Measurements from ENCODE around the gene PPARD.

GRCh38 chr6:35435074-35435837 is 92.9 kb downstream of the PPARD start:
- TF ChIP-seq POLR2AphosphoS5 (IDR thresholded peaks at IDR 0.05) (no peak), CTCF (IDR thresholded peaks at IDR 0.05) (no peak), POLR2A (IDR thresholded peaks at IDR 0.05) (no peak)
